DMS153 treated with DMSO at 0.1 percent for 48 hours (cell line): ENCODE data around the gene GAS6.
A peak's percentile ranks its signal among the peaks of the same experiment; 100 is the strongest.

ENCODE experiments used
- DNase-seq: peaks from one replicate; lab custom pipeline; 2025; ENCODE audit not compliant: unreplicated experiment; lab: John Stamatoyannopoulos, UW

GAS6 gene

DNA sequence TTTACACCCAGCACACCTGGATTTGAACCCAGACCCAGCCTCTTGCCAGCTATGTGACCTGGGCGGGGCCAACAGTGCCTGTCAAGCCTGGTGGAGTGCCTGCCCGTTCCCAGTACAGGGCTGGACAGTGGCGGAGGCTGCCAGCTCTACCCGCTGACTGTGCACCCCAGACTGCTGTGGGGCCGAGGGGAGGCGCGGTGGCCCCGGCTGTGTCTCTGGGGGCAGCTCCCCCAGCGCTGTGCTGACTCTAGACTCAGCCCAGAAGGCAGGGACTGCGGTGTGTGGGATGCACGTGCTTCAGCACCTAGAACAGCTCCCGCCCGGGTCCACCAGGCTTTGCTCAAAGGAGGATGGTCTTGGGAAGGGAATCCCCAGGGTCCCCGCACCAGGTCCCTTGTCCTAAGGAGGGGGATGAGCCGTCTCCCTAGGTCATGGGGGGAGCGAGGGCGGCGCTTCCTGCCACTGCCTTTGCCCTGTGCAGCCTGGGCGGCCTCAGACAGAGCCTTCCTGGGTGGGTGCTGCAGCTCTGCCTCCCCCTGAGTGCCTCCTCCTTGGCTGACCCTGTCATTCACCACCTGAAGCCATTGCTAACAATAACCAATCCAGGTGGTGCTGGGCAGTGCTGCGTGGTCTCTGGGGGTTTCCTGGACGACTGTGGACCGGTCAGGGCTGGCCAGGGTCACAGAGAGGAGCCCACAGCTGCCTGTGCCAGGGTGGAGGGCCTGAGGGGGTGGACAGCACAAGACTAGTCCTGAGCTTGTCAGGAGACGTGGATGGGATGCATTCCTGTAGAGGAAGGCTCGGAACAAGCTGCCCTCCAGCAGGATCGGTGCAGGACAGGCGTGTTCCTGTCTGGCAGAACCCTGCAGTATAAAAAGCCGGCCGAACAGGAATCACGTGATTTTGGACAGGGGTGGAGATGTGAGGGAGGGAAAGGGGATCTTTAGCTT lies 86.3 kb downstream of the GAS6 start:
- DNase-seq = no peak

DNA sequence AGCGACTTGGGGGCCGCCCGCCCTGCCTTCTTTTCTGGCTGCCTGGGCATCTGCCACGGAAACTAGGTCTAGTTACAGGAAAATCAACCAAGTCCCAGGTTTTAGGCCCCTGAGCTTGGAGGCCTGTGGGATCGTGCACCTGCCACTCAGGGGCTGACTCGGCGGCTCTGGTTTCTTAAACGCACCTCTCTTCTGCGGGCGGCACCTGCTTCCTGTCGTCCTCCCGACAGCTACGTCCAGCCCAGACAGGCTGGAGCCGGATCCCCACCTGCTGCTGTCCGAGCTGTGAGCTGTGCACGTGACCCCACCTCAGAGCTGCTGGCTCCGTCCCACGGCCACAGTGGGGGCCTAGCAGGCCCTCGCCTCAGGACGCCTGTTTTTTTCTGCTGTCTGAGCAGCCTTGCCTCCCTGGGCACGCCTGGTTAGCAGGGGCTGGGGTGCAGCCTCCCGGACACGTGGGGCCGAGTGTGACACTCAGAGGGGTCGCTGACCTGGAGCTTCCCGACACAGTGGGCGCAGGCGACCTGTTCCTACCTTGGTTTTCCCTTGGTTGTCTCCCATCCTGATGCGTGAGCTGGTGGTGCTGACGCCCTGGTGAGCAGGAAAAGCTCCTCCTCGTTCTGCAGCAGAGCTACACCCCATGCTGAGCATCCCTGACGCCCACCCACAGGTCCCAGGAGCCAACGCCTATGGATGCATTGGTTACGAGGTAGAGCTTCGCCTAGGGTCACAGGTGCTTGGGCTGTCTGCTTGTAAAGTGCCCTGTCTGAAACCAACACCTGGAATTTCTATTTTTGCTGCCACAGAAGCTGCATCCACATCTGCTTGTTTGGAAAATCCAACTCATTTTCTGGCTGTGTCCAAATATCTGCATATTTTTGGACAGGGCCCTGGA lies 87.4 kb downstream of the GAS6 start:
- DNase-seq = peak; percentile 80

DNA sequence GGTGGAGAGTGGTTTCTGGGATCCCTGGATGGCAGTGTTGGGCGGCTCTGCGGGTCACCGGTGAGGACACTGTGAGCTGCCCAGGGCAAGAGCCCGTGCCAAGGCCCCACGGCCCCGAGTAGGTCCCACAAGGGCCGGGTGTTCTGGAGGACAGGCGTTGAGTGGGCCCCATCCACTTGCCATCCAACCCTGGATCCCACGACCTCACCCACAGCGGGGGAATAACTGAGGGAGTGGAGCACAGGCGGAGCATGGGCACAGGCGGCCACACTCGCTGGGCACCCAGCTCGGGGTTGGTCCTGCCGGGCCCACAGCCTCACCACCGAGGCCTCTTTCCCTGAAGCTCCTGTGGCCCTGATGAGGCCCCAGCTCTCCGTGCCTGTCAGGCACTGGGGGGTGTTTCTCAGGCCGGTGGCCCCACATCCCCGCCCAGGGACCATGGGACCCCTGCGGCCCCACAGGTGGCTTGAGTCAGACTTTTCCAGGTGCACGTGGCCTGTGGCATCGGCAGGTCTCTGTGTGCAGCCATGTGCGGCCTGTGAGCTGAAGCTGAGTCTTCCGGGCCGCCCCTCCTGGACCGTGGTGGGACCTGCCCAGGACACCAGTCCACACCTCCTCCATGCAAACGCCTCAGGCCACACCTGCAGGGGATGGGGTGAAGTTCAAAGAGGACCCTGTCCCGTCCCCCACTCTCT lies 88.3 kb downstream of the GAS6 start:
- no peak for DNase-seq

DNA sequence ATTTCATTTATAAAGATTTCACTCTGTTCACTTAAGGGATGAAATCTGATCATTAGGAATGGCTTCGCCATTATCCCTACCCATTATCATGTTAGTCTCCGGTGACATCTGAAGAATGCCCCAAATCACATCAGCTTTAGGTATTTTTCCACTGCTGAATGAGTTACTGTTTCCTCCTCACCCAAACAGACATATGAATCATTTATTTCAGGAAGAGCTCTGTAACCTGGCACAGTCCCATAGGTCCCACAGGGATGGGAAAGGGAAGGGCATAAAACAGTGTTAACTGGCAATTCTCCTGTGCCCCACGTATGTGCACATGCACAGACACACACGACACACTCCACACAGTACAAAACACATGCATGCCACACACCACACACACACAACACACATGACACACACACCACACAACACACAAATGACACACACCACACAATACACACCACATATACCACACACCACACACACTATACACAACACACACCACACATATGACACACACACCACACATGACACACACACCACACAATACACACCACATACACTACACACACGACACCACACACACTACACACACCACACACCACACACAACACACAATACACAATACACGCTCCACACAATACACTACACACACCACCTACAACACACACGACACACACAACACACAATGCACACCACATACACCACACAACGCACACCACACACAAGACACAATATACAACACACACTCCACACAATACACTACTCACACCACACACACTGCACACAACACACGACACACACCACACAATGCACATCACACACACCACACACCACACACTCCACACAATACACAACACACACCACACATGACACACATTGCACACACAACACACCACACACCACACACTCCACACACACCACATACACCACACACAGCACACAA lies 89.4 kb downstream of the GAS6 start:
- peak; percentile 16 for DNase-seq

DNA sequence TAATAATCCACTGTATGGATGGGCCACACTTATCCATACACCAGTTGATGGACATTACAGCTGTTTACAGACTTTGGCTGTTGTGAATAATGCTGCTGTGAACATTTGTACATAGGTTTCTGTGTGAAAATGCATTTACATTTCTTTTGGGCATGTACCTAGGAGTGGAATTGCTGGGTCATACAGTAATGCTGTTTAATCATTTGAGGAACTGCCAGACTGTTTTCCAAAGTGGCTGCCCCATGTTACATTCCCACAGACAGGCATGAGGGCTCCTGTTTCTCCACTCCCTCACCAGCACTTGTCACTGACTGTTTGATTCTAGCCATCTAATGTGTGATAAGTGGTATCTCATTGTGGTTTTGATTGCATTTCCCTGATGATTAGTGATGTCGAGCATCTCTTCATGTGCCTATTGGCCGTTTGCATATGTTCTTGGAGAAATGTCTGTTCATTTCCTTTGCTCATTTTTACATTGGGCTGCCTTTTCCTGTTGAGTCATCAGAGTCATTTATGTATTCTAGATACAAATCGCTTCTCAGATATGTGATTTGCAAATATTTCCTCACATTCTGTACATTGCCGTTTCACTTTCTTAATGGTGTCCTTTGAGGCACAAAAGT lies 92.1 kb downstream of the GAS6 start:
- DNase-seq = no peak

DNA sequence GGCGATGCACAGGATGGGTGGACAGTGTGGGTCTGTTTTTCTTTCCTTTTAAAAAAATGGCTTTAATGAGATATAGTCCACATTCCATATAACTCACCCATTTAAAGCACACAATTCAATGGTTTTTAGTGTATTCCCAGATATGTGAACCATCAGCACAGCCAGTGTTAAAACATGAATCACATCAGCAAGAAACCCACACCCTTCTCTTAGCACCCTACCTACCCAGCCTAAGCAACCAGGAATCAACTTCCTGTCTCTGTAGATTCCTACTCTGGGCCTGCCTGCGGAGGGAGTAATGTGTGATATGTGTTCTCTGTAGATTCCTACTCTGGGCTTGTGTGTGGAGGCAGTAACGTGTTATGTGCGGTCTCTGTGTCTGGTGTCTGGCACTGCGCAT lies 92.9 kb downstream of the GAS6 start:
- no peak for DNase-seq
